HG02884 (cell line): ENCODE results near the gene GPT2.
"Not testable (repeated sequence)": the region's sequence is repeated elsewhere in the genome, so short reads cannot be mapped to it uniquely, and the experiment has no call there.

Source experiments
- ATAC-seq: cut with Tn5 transposase; IDR thresholded peaks from one replicate; pipeline ENCODE4 v1.9.1; 2021; ENCODE audit warnings: mild to moderate bottlenecking, moderate library complexity; ENCODE audit not compliant: unreplicated experiment

GPT2 gene

GRCh38 chr16:46862555-46863447 lies 21.4 kb upstream of the GPT2 start:
- ATAC-seq = no peak

- ATAC-seq = no peak
Measured at GRCh38 chr16:46866286-46866685, 17.9 kb upstream of the GPT2 start.

DNA sequence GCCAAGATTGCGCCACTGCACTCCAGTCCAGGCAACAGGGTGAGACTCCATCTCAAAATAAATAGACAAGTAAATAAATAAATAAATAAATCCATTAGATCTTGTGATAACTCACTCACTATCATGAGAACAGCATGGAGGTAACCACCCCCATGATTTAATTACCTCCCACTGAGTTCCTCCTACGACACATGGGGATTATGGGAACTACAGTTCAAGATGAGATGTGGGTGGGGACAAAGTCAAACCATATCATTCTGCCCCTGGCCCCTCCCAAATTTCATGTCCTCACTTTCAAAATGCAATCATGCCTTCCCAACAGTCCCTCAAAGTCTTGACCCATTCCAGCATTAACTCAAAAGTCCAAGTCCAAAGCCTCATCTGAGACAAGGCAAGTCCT lies 16.7 kb upstream of the GPT2 start:
- not testable (repeated sequence) for ATAC-seq

GRCh38 chr16:46868891-46869290 lies 15.3 kb upstream of the GPT2 start:
- ATAC-seq = not testable (repeated sequence)

GRCh38 chr16:46871597-46871996 lies 12.6 kb upstream of the GPT2 start:
- ATAC-seq = no peak

DNA sequence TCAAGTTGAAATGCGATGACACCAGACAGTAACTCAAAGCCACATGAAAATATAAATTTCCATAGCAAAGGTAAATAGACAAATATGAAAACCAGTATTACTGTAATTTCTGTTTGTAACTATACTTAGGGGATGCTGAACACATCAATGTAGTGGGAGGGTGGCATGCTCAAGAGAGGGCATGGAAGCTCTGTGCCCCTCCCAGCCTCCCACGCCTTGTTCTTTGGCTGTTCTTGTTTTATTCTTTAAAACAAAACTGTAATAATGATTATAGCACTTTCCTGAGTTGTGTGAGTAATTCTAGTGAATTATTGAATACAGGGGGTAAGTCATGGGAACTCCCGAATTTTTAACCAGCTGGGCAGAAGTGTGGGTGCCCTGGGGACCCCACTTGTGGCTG lies 11.0 kb upstream of the GPT2 start:
- no peak for ATAC-seq

- ATAC-seq = no peak
Measured at GRCh38 chr16:46875243-46875642, 8.9 kb upstream of the GPT2 start.

GRCh38 chr16:46882304-46882939 lies 1.7 kb upstream of the GPT2 start:
- no peak for ATAC-seq

- ATAC-seq = no peak
Measured at GRCh38 chr16:46882940-46883307, 1.2 kb upstream of the GPT2 start.

DNA sequence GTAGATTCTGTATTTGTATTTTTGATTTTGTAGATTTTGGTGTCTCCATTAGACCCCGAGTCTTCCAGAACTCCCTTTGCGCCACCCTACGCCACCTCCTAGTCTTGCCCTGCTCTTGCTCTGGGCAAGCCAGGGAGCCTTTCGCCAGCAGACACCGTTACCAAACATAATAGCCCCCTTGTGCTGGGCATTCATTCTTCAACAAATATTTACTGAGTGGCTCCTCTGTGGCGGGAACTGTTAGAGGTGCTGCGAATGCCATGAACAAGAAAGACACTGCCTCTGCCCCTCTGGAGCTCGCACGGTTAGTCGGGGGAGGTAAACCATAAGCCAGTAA lies 841 bp upstream of the GPT2 start:
- ATAC-seq = no peak

GRCh38 chr16:46884513-46885293 lies 541 bp downstream of the GPT2 start:
- peak; percentile 21 for ATAC-seq

GRCh38 chr16:46885960-46886763 lies 2.0 kb downstream of the GPT2 start:
- no peak for ATAC-seq

GRCh38 chr16:46886764-46887523 lies 2.8 kb downstream of the GPT2 start:
- ATAC-seq = no peak

- no peak for ATAC-seq
Measured at GRCh38 chr16:46887524-46887854, 3.3 kb downstream of the GPT2 start.

DNA sequence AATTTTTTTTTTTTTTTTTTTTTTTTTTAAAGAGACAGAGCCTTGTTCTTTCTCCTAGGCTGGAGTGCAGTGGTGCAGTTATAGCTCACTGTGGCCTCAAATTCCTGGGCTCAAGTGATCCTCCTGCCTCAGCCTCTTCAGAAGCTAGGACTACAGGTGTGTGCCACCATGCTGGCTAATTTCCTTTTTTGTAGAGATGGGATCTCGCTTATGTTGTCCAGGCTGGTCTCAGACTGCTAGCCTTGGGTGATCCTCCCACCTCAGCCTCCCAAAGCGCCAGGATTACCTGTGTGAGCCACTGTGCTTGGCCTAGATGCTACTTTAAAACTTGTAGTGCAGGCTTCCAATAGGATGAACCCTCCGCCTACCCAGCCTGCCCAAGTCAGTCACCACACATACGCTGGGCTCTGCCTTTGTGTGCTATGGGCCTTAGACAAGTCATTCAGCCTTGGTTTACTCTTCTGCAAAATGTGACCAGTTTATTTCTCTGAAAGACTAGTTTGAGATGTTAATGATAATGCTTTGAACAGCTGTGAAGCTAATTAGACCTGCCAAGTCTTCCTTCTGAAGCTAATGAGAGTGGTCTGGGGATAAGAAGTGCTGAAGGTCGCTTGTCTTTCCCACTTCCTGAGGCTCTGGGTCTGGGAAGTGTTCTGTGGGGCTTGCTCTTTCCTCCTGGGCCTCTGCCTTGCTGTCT lies 5.2 kb downstream of the GPT2 start:
- ATAC-seq = no peak

GRCh38 chr16:46889942-46890300 lies 5.8 kb downstream of the GPT2 start:
- peak; percentile 69 for ATAC-seq

DNA sequence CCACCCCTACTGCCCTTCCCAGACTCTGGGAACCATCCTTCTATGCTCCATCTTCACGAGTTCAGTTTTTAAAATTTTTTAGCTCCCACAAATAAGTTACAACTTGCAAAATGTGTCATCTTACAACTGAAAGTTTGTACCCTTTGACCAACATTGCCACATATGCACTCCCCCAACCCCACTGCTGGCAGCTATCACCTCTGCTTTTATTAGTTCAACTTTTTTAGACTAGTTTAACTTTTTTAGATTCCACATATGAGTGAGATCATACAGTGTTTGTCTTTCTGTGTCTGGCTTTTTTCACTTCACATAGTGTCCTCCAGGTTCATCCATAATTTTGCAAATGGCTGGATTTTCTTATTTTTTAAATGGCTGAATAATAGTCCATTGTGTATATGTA lies 7.7 kb downstream of the GPT2 start:
- ATAC-seq = no peak

DNA sequence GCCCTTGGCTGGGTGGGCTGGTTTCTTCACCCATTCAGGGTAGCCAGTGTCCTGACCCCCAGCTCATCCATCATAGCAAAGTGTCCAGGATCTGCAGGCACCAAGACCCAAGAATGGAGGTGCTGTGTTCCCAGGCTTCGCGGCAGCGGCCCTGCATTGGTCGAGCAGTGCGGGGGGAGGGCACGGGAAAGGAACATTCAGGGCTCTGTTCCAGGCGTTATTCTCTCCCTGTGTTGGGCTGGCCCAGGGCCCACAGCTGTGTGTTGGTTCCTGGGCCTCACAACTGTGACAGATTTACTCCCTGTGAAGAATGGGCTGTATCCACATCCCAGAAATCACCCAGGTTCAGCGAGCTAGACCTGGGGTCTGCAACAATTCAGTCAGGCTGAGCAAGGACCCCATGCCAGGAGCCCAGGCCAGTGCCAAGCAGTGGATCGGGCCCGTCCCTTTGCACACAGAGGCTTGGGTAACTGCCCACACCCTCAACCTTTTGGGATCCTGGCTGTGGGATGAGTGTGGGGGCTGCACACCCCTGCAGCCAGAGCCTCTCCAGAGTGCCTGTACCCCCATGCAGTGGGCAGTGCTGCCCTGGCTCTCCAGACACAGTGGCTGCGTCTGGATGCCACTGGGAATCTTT lies 10.0 kb downstream of the GPT2 start:
- ATAC-seq = no peak
